T47D (cell line): ENCODE data around the gene EMP3.

ENCODE experiments used
- DNase-seq, 2 experiments: peaks; one replicate each; pipeline versions ENCODE4 v3.0.0 to v3.0.0-alpha.2; 2011 to 2012; ENCODE audit warnings: low read depth in 1 of 2, low spot score in 1 of 2
- JUND ChIP-seq: IDR thresholded peaks from 2 replicates; pipeline ENCODE4 v1.6.1; 2012; ENCODE audit warnings: low read depth
- in situ Hi-C: cut with HindIII; loops from 2 replicates; pipeline ENCODE4 v1.10.0; 2016; ENCODE audit warnings: low sequenced_read_pairs, low pct_unique_long_range_greater_than_20kb

The EMP3 gene

GRCh38 chr19:48373567-48373966, 48.2 kb downstream of the EMP3 start:
- in situ Hi-C loops = no loop called here
- TF ChIP-seq JUND = no peak
- DNase-seq = no peak

- in situ Hi-C loops = no loop called here
- no peak for TF ChIP-seq JUND
- DNase-seq = no peak
Measured at GRCh38 chr19:48378194-48378570, 52.8 kb downstream of the EMP3 start.

- DNase-seq = no peak
- in situ Hi-C loops = no loop called here
- TF ChIP-seq JUND = no peak
Measured at GRCh38 chr19:48379058-48379457, 53.7 kb downstream of the EMP3 start.
